K562 (cell line): ENCODE measurements around the gene HSDL1. TPM values are rescaled to one million over a fixed set of nuclear protein-coding genes. Genes with fewer than 3 reads are reported as not detected.
A peak's percentile ranks its signal among the peaks of the same experiment; 100 is the strongest.

Source experiments
- BMI1 ChIP-seq: fragments of 150-350 bp; IDR thresholded peaks from 2 replicates; pipeline ENCODE4 v1.6.1; 2014; ENCODE audit warnings: low read length
- CHD4 ChIP-seq: fragments of 200-600 bp; sonication (generic); IDR thresholded peaks from 3 replicates; pipeline ENCODE4 v1.6.1; 2012; ENCODE audit warnings: low read depth, mild to moderate bottlenecking, mixed read lengths, low read length, inconsistent platforms; ENCODE audit not compliant: insufficient read depth, insufficient replicate concordance, poor library complexity, severe bottlenecking
- ELF1 ChIP-seq: fragments of 200-800 bp; sonication (Bioruptor generic); IDR thresholded peaks from 2 replicates; pipeline ENCODE4 v1.6.1; 2016; ENCODE audit warnings: missing genetic modification characterization, missing compliant biosample characterization
- EP400 ChIP-seq: fragments of 450-650 bp; IDR thresholded peaks from 2 replicates; pipeline ENCODE4 v1.6.1; 2017; ENCODE audit warnings: antibody characterized with exemption, mild to moderate bottlenecking, moderate library complexity
- ETV5 ChIP-seq: sonication (generic); formaldehyde crosslinking; IDR thresholded peaks from 2 replicates; pipeline ENCODE4 v1.4.0; 2020; ENCODE audit warnings: low read depth, mild to moderate bottlenecking, missing genetic modification reagents
- FOS ChIP-seq: IDR thresholded peaks from 3 replicates; pipeline ENCODE4 v1.6.1; 2011; ENCODE audit not compliant: insufficient read length; ENCODE audit errors: extremely low read depth
- GATA2 ChIP-seq: sonication (generic); formaldehyde crosslinking; IDR thresholded peaks from 2 replicates; pipeline ENCODE4 v1.4.0; 2020; ENCODE audit warnings: mild to moderate bottlenecking, missing genetic modification reagents
- GATAD2A ChIP-seq: fragments of 450-650 bp; IDR thresholded peaks from 2 replicates; pipeline ENCODE4 v1.6.1; 2017
- HMG20B ChIP-seq: fragments of 250-450 bp; sonication (Bioruptor Pico); IDR thresholded peaks from 2 replicates; pipeline ENCODE4 v1.5.0; 2021; ENCODE audit warnings: mild to moderate bottlenecking
- ILF3 ChIP-seq: fragments of 450-650 bp; IDR thresholded peaks from 2 replicates; pipeline ENCODE4 v1.6.1; 2018; ENCODE audit warnings: antibody characterized with exemption, mild to moderate bottlenecking, moderate library complexity, borderline replicate concordance
- KDM4B ChIP-seq, 2 experiments: fragments of 450-650 bp in 1 of 2; sonication (generic) in 1 of 2; IDR thresholded peaks; 2 replicates each; pipeline ENCODE4 v1.6.1; 2016 to 2017; ENCODE audit warnings: borderline replicate concordance in 2 of 2, antibody characterized with exemption in 1 of 2, low read depth in 1 of 2, mild to moderate bottlenecking in 1 of 2
- MTA3 ChIP-seq: fragments of 450-650 bp; formaldehyde crosslinking; IDR thresholded peaks from 2 replicates; pipeline ENCODE4 v1.6.1; 2017; ENCODE audit warnings: mild to moderate bottlenecking, borderline replicate concordance
- POLR2A ChIP-seq: fragments of 450-650 bp; conservative IDR thresholded peaks from 2 replicates; pipeline ENCODE4 v1.6.1; 2016
- RB1 ChIP-seq: fragments of 450-650 bp; IDR thresholded peaks from 2 replicates; pipeline ENCODE4 v1.6.1; 2017; ENCODE audit warnings: low read depth, mild to moderate bottlenecking
- SFPQ ChIP-seq: fragments of 200-400 bp; formaldehyde crosslinking; IDR thresholded peaks from 2 replicates; pipeline ENCODE4 v1.6.1; 2017; ENCODE audit warnings: mild to moderate bottlenecking, low read depth, low read length, moderate library complexity
- SIX5 ChIP-seq, 2 experiments: IDR thresholded peaks; 2 replicates each; pipeline ENCODE4 v1.6.1; 2011; ENCODE audit warnings: low read length in 2 of 2, borderline replicate concordance in 1 of 2, low read depth in 1 of 2, mild to moderate bottlenecking in 1 of 2, moderate library complexity in 1 of 2; ENCODE audit not compliant: insufficient read depth in 1 of 2
- SPI1 ChIP-seq: IDR thresholded peaks from 2 replicates; pipeline ENCODE4 v1.6.1; 2011; ENCODE audit warnings: low read depth, low read length, control low read depth, borderline replicate concordance
- SRF ChIP-seq, 2 experiments: fragments of 250-450, 450-650 bp in 1 of 2; sonication (Bioruptor Pico) in 1 of 2; sonication (generic) in 1 of 2; formaldehyde crosslinking; IDR thresholded peaks; 2 replicates each; pipeline versions ENCODE4 v1.5.0 to v1.5.1; 2020 to 2022; ENCODE audit warnings: mild to moderate bottlenecking in 1 of 2, missing genetic modification reagents in 1 of 2
- ZBTB49 ChIP-seq: sonication (generic); formaldehyde crosslinking; IDR thresholded peaks from 2 replicates; pipeline ENCODE4 v1.8.0; 2022; ENCODE audit warnings: missing genetic modification reagents, mild to moderate bottlenecking, borderline replicate concordance
- ZNF79 ChIP-seq: fragments of 250-450 bp; sonication (Bioruptor Pico); IDR thresholded peaks from 2 replicates; pipeline ENCODE4 v1.4.0; 2020; ENCODE audit warnings: low read depth, mild to moderate bottlenecking, moderate library complexity
- ZSCAN32 ChIP-seq: fragments of 450-650 bp; formaldehyde crosslinking; IDR thresholded peaks from 2 replicates; pipeline ENCODE4 v1.4.0; 2020; ENCODE audit warnings: mild to moderate bottlenecking, moderate library complexity
- polyA plus RNA-seq, 8 experiments: library from polyadenylated mRNA; depleted of rRNA in 4 of 8; stranded (reverse) in 5 of 8; unstranded in 3 of 8; fragments of >200 nt; fragmentation: Nextera tagmentation in 2 of 8; fragmentation: Illumina TruSeq in 1 of 8; extraction: Ambion mirVana in 2 of 8; extraction: Trizol in 1 of 8; gene quantifications; 2 replicates each; pipeline versions ENCODE4 v1.2.1 to v1.2.3, GENCODE V29; 2011 to 2014; ENCODE audit warnings: inconsistent platforms in 1 of 8, missing spikeins in 1 of 8
- total RNA-seq, 7 experiments: library from RNA; depleted of rRNA in 6 of 7; stranded (reverse); fragments of >200 nt in 6 of 7; fragmentation: Illumina TruSeq in 2 of 7; extraction: Trizol in 2 of 7; gene quantifications; 2 replicates each; pipeline versions ENCODE4 v1.2.1 to v1.2.3, GENCODE V29; 2011 to 2021; ENCODE audit warnings: low replicate concordance in 1 of 7
- TF ChIP-seq, protein P1 (sequence below): sonication (generic); formaldehyde crosslinking; IDR thresholded peaks from 2 replicates; pipeline ENCODE4 v1.8.0; 2022; ENCODE audit warnings: mild to moderate bottlenecking, missing genetic modification reagents, borderline replicate concordance

HSDL1 gene
- total and polyA plus RNA-seq, 9 of the 15 experiments (the other 6 are each of a cell fraction or from before 2014, with no cell fraction given) = 14.8 to 41.2 (median 27.7) TPM

DNA sequence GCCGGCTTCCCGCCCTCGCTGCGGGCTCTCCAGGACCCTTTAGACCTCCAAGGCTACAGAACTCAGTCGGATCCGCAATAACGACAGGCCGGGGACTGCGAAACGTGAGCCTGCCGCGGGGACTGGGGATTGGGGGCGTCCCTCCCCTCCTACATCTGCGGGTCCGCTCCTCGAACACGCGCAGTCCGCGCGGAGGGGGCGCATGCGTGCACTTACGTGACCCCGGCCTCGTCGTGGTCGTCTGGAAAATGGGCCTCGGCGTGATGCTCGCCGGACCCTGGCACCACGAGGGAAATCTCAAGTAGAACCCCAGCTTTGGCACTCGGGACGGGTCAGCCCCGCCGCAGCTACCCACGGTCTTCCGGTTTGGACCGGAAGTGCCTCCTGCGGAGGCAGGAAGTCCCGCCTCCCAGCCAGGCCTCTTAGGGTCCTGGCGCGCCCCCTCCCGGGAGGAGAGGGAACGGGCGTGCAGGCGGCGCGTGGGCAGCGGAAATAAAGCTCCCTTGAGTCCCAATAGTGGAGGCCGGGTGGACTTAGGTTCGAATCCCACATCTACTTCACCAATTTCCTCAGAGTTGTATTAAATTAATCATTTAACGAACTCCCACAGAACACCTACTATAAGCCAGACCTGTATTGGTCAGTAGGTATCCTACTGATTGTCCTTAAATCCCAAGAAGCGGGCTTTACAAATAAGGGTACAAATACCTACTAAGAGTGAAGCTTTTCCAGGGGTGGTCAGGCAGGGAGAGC, 41.9 kb upstream of the HSDL1 start, which contains the start of gene TAF1C (continued):
- TF ChIP-seq KDM4B (IDR thresholded peaks at IDR 0.05; ENCODE audit: borderline replicate concordance in 2 of 2, low read depth in 1 of 2) (peak in 1 of 2 experiments; percentile 96; a peak in 2 of 4 replicates), EP400 (peak; percentile 89), HMG20B (CRISPR knock-in tag) (no peak), ZNF79 (CRISPR knock-in tag) (no peak), POLR2A (peak; percentile 87), MTA3 (peak; percentile 91; the same call in 1 of the 2 replicates), ETV5 (CRISPR knock-in tag) (0 out of 2 replicates have a peak, but pooled peaks have one; percentile 79), GATA2 (CRISPR knock-in tag) (no peak), BMI1 (no peak), SPI1 (peak; percentile 69), FOS (no peak), SRF (CRISPR knock-in tag; IDR thresholded peaks at IDR 0.05) (peak in 1 of 2 experiments; percentile 33; a peak in 2 of 4 replicates), SFPQ (no peak), CHD4 (no peak), ELF1 (peak; percentile 97), ZBTB49 (CRISPR knock-in tag) (no peak), RB1 (peak; percentile 93), ZSCAN32 (CRISPR knock-in tag) (peak; percentile 3; the same call in 1 of the 2 replicates), ILF3 (no peak), SIX5 (IDR thresholded peaks at IDR 0.05; ENCODE audit: borderline replicate concordance in 1 of 2, insufficient read depth in 1 of 2, low read depth in 1 of 2, low read length in 2 of 2) (0 out of 4 replicates have a peak, but pooled peaks of 1 of the 2 experiments have one; percentile 19), GATAD2A (peak; percentile 41; the same call in 1 of the 2 replicates)
- TF ChIP-seq, protein P1, sequence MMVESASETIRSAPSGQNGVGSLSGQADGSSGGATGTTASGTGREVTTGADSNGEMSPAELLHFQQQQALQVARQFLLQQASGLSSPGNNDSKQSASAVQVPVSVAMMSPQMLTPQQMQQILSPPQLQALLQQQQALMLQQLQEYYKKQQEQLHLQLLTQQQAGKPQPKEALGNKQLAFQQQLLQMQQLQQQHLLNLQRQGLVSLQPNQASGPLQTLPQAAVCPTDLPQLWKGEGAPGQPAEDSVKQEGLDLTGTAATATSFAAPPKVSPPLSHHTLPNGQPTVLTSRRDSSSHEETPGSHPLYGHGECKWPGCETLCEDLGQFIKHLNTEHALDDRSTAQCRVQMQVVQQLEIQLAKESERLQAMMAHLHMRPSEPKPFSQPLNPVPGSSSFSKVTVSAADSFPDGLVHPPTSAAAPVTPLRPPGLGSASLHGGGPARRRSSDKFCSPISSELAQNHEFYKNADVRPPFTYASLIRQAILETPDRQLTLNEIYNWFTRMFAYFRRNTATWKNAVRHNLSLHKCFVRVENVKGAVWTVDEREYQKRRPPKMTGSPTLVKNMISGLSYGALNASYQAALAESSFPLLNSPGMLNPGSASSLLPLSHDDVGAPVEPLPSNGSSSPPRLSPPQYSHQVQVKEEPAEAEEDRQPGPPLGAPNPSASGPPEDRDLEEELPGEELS (CRISPR knock-in tag) = no peak
